Activated CD4-positive, CD25-positive, alpha-beta regulatory T cell (primary cell): ENCODE data around the gene NEDD8.
"Not testable (repeated sequence)": the region's sequence is repeated elsewhere in the genome, so short reads cannot be mapped to it uniquely, and the experiment has no call there.

Experiments
- DNase-seq, 4 experiments: peaks; one replicate each; lab custom pipeline; 2025; lab: John Stamatoyannopoulos, UW

Gene NEDD8

GRCh38 chr14:24247422-24247821, 15.3 kb upstream of the NEDD8 start:
- DNase-seq = no peak

DNA sequence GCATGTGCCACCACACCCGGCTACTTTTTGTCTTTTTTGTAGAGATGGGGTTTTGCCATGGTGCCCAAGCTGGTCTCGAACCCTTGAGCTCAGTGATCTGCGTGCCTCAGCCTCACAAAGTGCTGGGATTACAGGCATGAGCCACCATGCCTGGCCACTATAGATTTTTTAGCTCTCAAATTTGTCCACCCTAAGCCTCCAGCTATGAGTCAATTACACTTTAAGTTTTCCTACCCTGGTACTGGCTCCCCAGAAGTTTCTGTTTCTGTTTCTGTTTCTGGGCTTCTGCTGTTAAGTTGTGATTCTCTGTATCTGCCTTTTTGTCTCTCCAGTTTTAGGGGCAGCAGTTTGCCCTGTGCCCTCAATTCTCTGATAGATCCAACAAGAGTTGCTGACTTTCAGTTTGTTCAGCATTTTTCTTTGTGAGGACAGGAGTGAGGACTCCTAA, 14.6 kb upstream of the NEDD8 start:
- DNase-seq = no peak

GRCh38 chr14:24245350-24245749, 13.2 kb upstream of the NEDD8 start:
- not testable (repeated sequence) for DNase-seq

GRCh38 chr14:24243336-24243836, 11.2 kb upstream of the NEDD8 start:
- DNase-seq = no peak

DNA sequence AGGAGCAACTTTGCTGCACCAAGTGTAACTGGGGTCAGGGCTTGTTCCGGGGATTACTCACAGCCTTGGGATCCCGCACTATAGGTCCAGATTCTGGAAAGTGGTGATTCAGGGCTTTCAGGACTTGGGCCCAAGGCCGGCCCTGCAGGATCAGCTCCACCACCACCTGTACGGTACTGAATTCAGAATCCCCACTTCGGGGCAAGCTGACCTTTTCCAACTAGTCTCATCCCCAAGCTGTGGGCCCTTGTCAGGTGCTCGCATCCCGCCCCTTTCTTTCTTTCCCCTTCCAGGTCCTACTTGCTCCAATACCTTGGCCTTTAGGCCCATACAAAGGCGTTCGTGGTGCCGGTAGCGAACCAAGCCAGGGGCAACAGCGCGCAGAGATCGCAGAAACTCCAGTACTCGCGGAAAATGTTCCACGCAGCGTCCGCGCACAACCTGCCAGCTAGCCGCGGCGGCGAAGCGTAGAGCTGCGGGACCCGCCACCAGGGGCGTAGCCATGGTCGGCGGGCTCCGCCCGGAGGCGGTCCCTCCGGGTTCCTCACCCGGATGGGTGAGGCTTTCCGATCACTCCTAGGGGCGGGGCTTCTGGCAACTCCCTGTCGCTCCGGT, 9.8 kb upstream of the NEDD8 start:
- DNase-seq = peak; percentile 87 to 93 (median 92)

- DNase-seq = no peak
Measured at GRCh38 chr14:24240110-24240918, 8.1 kb upstream of the NEDD8 start.

GRCh38 chr14:24238527-24239037, 6.4 kb upstream of the NEDD8 start:
- DNase-seq = no peak

- DNase-seq = no peak
Measured at GRCh38 chr14:24238123-24238522, 6.0 kb upstream of the NEDD8 start.

GRCh38 chr14:24237463-24237955, 5.3 kb upstream of the NEDD8 start:
- DNase-seq = no peak

GRCh38 chr14:24236689-24237462, 4.7 kb upstream of the NEDD8 start:
- no peak for DNase-seq

DNA sequence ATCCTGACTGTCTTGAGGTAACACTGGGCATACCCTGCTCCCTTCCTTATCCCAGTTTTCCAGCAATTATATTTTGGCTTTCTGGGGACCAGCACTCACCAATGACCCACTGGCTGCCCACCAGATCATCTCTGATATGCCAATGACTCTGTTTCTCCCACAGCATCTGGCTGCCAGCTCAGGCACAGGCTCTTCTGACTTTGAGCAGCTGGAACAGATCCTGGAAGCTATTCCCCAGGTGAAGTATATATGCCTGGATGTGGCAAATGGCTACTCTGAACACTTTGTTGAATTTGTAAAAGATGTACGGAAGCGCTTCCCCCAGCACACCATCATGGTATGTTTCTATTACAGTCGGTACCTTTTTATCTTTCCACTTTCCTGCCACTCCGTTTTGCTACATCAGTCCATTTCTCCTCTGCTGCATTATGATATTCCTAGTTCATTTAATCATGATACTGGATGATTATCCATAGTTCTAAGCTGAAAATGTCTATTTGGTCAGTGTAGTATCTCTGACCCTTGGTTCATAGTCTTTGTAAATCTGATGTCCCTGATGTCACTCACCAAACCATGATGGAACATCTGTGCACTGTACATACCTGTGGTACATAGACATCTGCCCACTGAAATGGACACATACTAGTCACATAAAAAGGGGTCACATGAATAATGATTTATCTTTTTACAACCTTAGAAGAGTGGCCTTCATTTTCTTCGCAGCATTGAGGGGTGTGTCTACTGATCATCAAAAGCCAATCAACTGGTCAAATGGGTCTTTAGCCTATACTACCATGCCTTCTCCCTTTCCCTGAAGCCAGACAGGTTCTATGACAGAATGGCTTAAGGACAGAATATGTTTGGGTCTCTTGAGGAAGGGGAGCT, 3.9 kb upstream of the NEDD8 start:
- no peak for DNase-seq

GRCh38 chr14:24234095-24235005, 2.2 kb upstream of the NEDD8 start:
- no peak for DNase-seq

DNA sequence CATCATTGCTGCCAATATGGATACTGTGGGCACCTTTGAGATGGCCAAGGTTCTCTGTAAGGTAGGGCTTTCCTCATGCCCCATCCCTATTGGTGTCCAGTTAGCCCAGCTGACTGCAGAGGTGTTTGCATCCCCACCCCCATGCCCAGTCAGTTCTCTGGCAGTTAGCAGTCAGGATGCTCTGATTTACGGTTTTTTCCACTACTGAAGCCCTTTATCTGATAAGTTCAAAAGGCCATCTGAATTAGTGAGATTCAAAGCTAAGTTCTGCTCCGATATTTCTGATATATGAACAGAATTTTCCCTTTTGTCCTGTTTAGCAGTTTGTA, 1.3 kb upstream of the NEDD8 start:
- DNase-seq = no peak

GRCh38 chr14:24232645-24233537, 724 bp upstream of the NEDD8 start, which contains the start of gene GMPR2:
Gene GMPR2, plus strand, starts transcription at chr14:24232929. Its CDS starts 325 bp downstream, at chr14:24233254.
- DNase-seq = no peak

DNA sequence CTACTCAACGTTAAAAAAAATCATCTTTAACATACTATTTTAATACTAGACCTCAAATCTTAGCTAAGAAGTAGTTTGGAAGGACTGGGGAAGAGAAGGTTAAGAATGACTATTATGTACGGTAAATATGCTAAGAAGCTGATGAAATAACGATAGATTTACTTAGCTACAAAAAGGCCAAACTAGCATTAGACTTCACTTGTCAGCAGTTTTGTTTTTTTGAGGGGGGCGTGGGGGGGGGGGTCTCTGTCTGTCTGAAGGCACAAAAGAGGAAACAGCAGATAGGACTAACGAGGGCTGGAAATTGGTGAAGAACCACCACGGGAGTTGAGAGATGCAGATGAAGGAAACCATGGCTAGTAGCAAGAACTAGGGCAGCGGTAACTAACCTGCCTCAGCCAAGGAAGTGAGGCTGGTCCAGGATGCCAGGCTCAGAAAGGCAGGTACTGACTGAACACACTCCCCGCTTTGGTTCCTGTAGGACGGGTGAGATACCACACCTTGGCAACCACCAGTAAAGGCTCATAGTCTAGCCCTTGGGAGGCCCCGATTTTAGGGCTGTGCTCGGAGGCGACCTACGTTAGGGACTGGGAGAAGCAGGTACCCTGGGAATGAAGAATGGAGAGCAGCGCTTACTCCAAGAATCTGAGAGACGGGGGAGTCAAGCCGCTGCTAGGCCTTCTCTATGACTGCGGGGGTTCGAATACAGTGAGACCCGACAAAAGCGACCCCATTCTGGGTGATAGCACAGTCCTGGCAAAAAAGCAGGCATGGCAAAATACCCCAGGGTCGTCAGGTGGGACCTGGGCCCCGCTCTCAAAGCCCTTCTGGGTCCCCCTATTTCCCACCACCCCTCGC, 675 bp downstream of the NEDD8 start:
- no peak for DNase-seq

DNA sequence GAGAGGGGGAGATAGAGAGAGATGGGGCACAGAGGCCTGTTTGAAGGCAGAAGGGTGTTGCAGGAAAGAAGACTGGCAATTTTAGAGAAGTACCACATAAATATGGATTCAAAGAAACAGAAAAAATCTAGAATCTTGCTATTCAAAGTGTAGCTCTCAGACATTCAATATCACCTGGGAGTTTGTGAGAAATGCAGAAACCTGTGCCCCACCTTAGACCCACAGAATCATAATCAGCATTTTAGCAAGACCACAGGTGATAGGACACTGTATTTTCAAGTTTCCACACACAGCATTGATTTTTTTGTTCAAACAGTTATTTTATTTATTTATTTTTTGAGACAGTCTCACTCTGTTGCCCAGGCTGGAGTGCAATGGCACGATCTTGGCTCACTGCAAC, 3.3 kb downstream of the NEDD8 start:
- no peak for DNase-seq

DNA sequence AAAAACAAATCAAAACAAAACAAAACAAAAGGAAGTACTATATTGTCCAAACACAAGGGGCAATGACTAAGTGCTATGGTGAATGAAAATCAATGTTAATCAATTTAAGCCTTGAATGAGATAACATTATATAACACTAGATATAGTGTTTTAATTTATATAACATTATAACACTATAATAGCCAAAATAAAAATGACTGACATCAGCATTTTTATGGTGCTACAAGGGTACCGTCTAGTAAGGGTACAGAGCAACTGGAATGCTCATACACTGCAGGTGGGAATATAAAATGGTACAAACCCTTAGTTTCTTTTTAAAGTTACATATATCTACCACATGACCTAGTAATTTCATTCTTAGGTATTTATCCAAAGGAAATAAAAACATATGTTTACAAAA, 5.7 kb downstream of the NEDD8 start:
- DNase-seq = no peak

DNA sequence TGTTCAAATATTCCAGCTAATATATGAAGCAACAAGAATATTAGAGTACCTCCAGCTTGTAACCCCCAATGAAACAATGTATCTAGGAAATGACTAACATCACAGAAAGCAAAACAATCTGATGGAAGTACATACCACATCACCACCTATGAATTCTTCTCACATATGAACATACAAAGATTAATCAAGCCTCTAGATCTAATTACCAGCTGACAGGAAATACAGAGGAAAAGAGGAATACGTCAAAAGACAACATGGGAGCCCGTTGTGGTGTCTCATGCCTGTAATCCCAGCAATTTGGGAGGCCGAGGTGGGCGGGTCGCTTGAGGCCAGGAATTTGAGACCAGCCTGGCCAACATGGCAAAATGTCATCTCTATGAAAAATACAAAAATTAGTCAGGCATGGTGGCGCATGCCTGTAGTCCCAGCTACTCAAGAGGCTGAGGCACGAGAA, 7.5 kb downstream of the NEDD8 start:
- DNase-seq = no peak
